Stimulated activated memory B cell treated with anti-CD40 and anti-IgM and Interleukin-4, amounts not matched to agents 10 μg/mL and 1 μg/mL and 100 μg/mL, for 72 hours (primary cell): ENCODE results near the gene FSIP1.

Experiments used
- ATAC-seq: fragments of 150-1000 bp; cut with Tn5 transposase; 2 replicates; pipeline ENCODE4 v1.10.0; 2021
- H3K27ac Mint-ChIP-seq: one replicate; pipeline ENCODE4 v1.8.0; 2022; ENCODE audit warnings: mild to moderate bottlenecking, mixed read lengths
- H3K27me3 Mint-ChIP-seq: one replicate; pipeline ENCODE4 v1.8.0; 2022; ENCODE audit warnings: mixed read lengths
- H3K36me3 Mint-ChIP-seq: one replicate; pipeline ENCODE4 v1.8.0; 2022; ENCODE audit warnings: mixed read lengths
- H3K4me1 Mint-ChIP-seq: one replicate; pipeline ENCODE4 v1.8.0; 2022; ENCODE audit warnings: mixed read lengths
- H3K4me3 Mint-ChIP-seq: one replicate; pipeline ENCODE4 v1.8.0; 2022; ENCODE audit warnings: mild to moderate bottlenecking, moderate library complexity, mixed read lengths
- H3K9me3 Mint-ChIP-seq: one replicate; pipeline ENCODE4 v1.8.0; 2022; ENCODE audit warnings: mixed read lengths

The FSIP1 gene

GRCh38 chr15:39608185-39609139 lies 174.2 kb downstream of the FSIP1 start:
- peaks cover 16% of the 10 kb centered on the region for H3K9me3 Mint-ChIP-seq
- H3K27ac Mint-ChIP-seq = no peak overlapping the region
- peaks cover 15% of the 10 kb centered on the region for H3K36me3 Mint-ChIP-seq

DNA sequence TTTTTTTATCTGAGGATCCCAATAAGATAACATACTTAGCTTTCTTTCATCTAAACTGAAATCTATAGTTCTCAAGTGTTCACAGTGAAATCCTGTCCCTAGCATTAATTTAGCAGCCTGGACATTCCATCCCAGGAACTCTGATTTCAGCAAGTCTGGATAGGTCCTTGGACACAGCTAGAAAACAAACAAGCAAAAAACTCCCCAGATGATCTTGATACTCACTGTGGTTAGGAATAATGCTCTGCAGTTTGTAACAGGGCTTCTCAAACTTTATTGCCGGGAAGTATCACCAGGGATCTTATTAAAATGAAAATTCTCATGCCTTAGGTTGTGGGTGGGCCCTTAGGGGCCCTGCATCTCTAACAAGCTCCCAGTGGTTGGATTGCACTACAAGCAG lies 177.5 kb downstream of the FSIP1 start:
- H3K27me3 Mint-ChIP-seq = peaks cover 15% of the 10 kb centered on the region
- no peak overlapping the region for H3K4me3 Mint-ChIP-seq
- peaks cover 5% of the 10 kb centered on the region for H3K36me3 Mint-ChIP-seq
- no peak overlapping the region for H3K27ac Mint-ChIP-seq
- H3K4me1 Mint-ChIP-seq = no peaks in the 10 kb centered on the region
- ATAC-seq = no peak
- H3K9me3 Mint-ChIP-seq = peaks cover 4% of the 10 kb centered on the region

More at GRCh38 chr15:39608185-39609139, 174.2 kb downstream of the FSIP1 start:
- ATAC-seq = no peak
- H3K27me3 Mint-ChIP-seq = peaks cover 21% of the 10 kb centered on the region
- no peaks in the 10 kb centered on the region for H3K4me1 Mint-ChIP-seq
- H3K4me3 Mint-ChIP-seq = no peak overlapping the region

GRCh38 chr15:39602143-39602542 lies 180.5 kb downstream of the FSIP1 start:
- Mint-ChIP-seq H3K4me3 (no peak overlapping the region), H3K4me1 (no peaks in the 10 kb centered on the region), H3K36me3 (peaks cover 1% of the 10 kb centered on the region), H3K9me3 (no peaks in the 10 kb centered on the region), H3K27me3 (peaks cover 9% of the 10 kb centered on the region), H3K27ac (no peak overlapping the region)
- ATAC-seq = no peak

- Mint-ChIP-seq H3K9me3 (no peaks in the 10 kb centered on the region), H3K4me3 (no peak overlapping the region), H3K36me3 (no peaks in the 10 kb centered on the region), H3K4me1 (no peaks in the 10 kb centered on the region), H3K27me3 (no peaks in the 10 kb centered on the region), H3K27ac (no peak overlapping the region)
- ATAC-seq = no peak
These were observed 182.8 kb downstream of the FSIP1 start for GRCh38 chr15:39599871-39600270.

DNA sequence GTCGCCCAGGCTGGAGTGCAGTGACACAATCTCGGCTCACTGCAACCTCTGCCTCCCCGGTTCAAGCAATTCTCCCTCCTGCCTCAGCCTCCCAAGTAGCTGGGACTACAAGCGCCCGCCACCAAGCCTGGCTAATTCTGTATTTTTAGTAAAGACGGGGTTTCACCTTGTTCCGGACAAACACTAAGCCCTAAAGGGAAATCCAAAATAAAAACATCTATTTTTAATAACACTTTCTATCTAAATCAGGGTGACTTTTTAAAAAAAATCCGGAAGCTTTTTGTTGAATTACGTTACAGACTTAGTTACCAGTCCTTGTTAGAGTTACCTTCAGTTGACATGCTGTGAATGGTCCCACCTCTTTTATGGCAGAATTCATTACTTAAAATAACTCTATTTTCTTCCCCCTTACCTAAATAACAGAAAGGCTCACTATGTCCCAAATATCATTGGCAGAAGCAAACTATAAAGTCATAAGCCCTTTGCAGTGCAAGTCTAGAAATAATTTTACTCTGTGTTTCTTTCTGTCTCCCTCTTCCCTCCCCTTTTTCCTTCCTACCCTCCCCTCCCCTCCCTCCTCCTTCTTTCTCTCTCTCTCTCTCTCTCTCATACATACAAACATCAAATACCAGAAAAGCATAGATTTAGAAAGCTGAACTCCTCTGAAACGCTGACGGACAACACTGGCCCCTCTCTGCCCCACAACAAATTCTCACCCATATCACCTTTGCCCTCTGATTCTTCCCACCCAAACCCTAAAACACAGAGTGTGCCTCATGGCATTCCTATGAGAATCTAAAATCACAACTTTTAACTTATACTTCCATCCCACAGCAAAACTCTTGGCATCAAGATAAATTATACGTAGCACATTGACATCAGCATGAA lies 183.4 kb downstream of the FSIP1 start:
- no peak overlapping the region for H3K27ac Mint-ChIP-seq
- H3K9me3 Mint-ChIP-seq = no peaks in the 10 kb centered on the region
- H3K36me3 Mint-ChIP-seq = no peaks in the 10 kb centered on the region
- H3K4me1 Mint-ChIP-seq = no peaks in the 10 kb centered on the region
- H3K27me3 Mint-ChIP-seq = no peaks in the 10 kb centered on the region
- H3K4me3 Mint-ChIP-seq = no peak overlapping the region
- ATAC-seq = no peak

DNA sequence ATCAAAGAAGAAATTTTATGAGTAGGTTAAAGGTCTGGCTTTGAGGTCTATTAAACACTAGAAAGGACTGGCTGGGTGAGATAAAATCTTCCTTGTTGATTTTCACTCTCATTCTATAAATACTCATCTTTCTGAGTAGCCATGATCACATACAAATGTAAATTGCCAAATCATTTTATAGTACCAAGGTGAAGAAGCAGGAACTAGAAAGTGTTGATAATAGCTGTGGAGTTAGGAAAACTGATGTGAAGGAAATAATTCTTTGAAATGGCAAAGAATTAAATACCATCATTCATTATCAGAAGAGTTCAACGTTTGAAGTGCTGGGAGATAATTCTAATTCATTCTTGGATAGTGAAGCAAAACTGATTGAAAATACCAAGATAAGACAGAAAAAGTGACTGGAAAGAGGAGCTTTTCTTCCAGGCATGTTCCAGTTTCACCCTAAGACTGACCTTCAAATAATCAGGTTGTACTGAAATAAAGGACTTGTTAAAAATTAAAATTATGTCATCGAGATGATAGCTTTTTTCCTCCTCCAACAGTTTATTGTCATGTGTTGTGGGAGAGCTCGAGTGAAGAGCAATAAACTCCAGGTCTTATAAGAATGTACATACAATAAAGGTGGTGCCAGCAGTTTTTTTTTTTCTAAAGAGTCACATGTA lies 184.3 kb downstream of the FSIP1 start:
- no peak for ATAC-seq
- no peaks in the 10 kb centered on the region for H3K36me3 Mint-ChIP-seq
- no peak overlapping the region for H3K4me3 Mint-ChIP-seq
- H3K27me3 Mint-ChIP-seq = no peaks in the 10 kb centered on the region
- H3K9me3 Mint-ChIP-seq = no peaks in the 10 kb centered on the region
- no peak overlapping the region for H3K27ac Mint-ChIP-seq
- H3K4me1 Mint-ChIP-seq = no peaks in the 10 kb centered on the region

GRCh38 chr15:39597751-39598185 lies 184.9 kb downstream of the FSIP1 start:
- no peaks in the 10 kb centered on the region for H3K9me3 Mint-ChIP-seq
- H3K36me3 Mint-ChIP-seq = no peaks in the 10 kb centered on the region
- H3K4me3 Mint-ChIP-seq = no peak overlapping the region
- H3K27me3 Mint-ChIP-seq = no peaks in the 10 kb centered on the region
- H3K4me1 Mint-ChIP-seq = no peaks in the 10 kb centered on the region
- ATAC-seq = no peak
- no peak overlapping the region for H3K27ac Mint-ChIP-seq

DNA sequence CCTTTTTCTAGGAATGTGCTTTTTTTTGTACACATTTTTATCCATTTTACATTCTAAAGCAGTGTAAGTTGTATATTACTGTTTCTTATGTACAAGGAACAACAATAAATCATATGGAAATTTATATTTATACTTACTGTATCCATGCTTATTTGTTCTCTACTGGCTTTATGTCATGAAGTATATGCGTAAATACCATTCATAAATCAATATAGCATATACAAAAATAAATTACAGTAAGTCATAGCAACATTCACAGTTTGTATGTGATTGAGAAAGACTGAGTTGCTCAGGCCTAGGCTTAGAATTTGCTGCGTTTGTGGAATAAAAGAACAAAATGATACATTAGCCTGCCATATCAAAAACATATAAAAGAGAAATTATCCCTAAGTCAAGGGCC lies 185.3 kb downstream of the FSIP1 start:
- no peak for ATAC-seq
- Mint-ChIP-seq H3K4me1 (no peaks in the 10 kb centered on the region), H3K27ac (no peak overlapping the region), H3K9me3 (no peaks in the 10 kb centered on the region), H3K27me3 (no peaks in the 10 kb centered on the region), H3K4me3 (no peak overlapping the region), H3K36me3 (no peaks in the 10 kb centered on the region)

DNA sequence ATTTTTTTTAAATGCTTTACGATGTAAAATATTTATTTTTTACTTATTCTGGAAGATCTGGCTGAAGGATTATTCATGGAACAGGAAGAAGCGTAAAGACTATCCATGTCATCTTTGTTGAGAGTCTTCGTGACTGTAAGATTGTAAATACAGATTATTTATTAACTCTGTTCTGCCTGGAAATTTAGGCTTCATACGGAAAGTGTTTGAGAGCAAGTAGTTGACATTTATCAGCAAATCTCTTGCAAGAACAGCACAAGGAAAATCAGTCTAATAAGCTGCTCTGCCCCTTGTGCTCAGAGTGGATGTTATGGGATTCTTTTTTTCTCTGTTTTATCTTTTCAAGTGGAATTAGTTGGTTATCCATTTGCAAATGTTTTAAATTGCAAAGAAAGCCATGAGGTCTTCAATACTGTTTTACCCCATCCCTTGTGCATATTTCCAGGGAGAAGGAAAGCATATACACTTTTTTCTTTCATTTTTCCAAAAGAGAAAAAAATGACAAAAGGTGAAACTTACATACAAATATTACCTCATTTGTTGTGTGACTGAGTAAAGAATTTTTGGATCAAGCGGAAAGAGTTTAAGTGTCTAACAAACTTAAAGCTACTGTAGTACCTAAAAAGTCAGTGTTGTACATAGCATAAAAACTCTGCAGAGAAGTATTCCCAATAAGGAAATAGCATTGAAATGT lies 186.1 kb downstream of the FSIP1 start:
- Mint-ChIP-seq H3K4me1 (no peaks in the 10 kb centered on the region), H3K36me3 (no peaks in the 10 kb centered on the region), H3K27me3 (no peaks in the 10 kb centered on the region), H3K27ac (no peak overlapping the region), H3K4me3 (no peak overlapping the region), H3K9me3 (no peaks in the 10 kb centered on the region)
- ATAC-seq = no peak

DNA sequence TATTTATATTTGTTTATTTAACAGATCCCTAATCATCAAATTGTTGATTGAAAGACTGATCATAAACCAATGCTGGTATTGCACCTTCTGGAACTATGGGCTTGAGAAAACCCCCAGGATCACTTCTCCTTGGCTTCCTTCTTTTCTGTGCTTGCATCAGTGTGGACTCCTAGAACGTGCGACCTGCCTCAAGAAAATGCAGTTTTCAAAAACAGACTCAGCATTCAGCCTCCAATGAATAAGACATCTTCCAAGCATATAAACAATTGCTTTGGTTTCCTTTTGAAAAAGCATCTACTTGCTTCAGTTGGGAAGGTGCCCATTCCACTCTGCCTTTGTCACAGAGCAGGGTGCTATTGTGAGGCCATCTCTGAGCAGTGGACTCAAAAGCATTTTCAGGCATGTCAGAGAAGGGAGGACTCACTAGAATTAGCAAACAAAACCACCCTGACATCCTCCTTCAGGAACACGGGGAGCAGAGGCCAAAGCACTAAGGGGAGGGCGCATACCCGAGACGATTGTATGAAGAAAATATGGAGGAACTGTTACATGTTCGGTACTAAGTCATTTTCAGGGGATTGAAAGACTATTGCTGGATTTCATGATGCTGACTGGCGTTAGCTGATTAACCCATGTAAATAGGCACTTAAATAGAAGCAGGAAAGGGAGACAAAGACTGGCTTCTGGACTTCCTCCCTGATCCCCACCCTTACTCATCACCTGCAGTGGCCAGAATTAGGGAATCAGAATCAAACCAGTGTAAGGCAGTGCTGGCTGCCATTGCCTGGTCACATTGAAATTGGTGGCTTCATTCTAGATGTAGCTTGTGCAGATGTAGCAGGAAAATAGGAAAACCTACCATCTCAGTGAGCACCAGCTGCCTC lies 187.1 kb downstream of the FSIP1 start:
- Mint-ChIP-seq H3K4me3 (no peak overlapping the region), H3K27me3 (no peaks in the 10 kb centered on the region), H3K36me3 (no peaks in the 10 kb centered on the region), H3K9me3 (no peaks in the 10 kb centered on the region), H3K27ac (no peak overlapping the region), H3K4me1 (no peaks in the 10 kb centered on the region)
- ATAC-seq = no peak

- H3K9me3 Mint-ChIP-seq = no peaks in the 10 kb centered on the region
These were observed 187.9 kb downstream of the FSIP1 start for GRCh38 chr15:39594446-39595337.

DNA sequence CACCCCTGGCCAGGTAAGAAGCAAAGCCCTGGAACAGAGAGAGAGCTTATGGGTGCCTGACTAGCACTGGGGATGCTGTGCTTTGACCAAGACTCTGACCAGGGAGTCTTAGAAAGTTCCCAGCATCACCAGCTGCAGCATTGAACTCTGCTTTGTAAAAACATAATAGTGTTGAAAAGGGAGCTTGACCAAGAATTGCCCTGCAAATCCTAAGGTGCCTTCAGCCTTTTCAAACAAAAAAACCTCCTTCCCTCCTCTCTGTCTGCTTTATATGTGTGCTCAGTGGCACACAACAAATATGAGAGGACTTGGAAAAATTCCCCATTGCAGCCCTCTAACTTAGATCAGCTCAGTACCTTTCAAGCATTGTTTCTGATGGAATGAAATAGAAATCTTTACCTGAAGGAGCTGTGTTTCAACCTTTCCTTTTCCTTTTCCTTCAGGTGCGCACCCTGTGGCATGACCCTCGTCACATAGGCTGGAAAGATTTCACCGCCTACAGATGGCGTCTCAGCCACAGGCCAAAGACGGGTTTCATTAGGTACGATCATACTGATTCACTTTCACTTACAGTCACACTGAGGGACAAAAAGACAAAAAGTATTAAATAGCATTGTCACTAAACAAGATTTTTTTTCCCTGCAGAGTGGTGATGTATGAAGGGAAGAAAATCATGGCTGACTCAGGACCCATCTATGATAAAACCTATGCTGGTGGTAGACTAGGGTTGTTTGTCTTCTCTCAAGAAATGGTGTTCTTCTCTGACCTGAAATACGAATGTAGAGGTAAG lies 188.8 kb downstream of the FSIP1 start:
- Mint-ChIP-seq H3K27ac (no peak overlapping the region), H3K36me3 (no peaks in the 10 kb centered on the region), H3K4me1 (no peaks in the 10 kb centered on the region), H3K9me3 (no peaks in the 10 kb centered on the region), H3K4me3 (no peak overlapping the region), H3K27me3 (no peaks in the 10 kb centered on the region)
- ATAC-seq = no peak

More at GRCh38 chr15:39594446-39595337, 187.9 kb downstream of the FSIP1 start:
- no peaks in the 10 kb centered on the region for H3K36me3 Mint-ChIP-seq
- no peak for ATAC-seq
- no peak overlapping the region for H3K27ac Mint-ChIP-seq
- no peaks in the 10 kb centered on the region for H3K27me3 Mint-ChIP-seq
- no peaks in the 10 kb centered on the region for H3K4me1 Mint-ChIP-seq
- no peak overlapping the region for H3K4me3 Mint-ChIP-seq
